Measurements from ENCODE around the gene PPP4R3B. TPM values are rescaled to one million over a fixed set of nuclear protein-coding genes. Genes with fewer than 3 reads are reported as not detected.
A peak's percentile ranks its signal among the peaks of the same experiment; 100 is the strongest.

PPP4R3B gene
- total and polyA plus RNA-seq, 2 of the 13 experiments (the other 11 are each of a cell fraction or from before 2014, with no cell fraction given) = 24.2 to 53.0 TPM

DNA sequence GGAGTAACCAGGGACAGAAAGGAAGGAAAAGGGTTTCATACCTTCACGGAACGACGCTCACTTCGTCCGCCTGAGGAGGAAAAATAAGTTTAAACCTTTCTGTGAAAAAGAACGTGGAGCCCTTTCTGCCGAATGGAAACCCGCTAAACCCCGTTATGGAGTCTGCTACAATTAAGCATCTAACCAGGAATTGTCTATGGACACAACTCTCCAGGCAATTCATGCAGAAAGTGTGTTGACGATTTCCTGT, 528 bp upstream of the PPP4R3B start (continued):
- TF ChIP-seq KLF16 (CRISPR knock-in tag; IDR thresholded peaks at IDR 0.05) (no peak), PAX8 (CRISPR knock-in tag; IDR thresholded peaks at IDR 0.05; ENCODE audit: borderline replicate concordance) (no peak), NFKB2 (CRISPR knock-in tag; IDR thresholded peaks at IDR 0.05; ENCODE audit: borderline replicate concordance) (no peak), CREM (IDR thresholded peaks at IDR 0.05) (peak; percentile 65; the same call in 1 of the 2 replicates), CREM (CRISPR knock-in tag; IDR thresholded peaks at IDR 0.05) (no peak), ZNF616 (CRISPR knock-in tag; IDR thresholded peaks at IDR 0.05; ENCODE audit: low read depth) (no peak), ZNF34 (CRISPR knock-in tag; IDR thresholded peaks at IDR 0.05; ENCODE audit: borderline replicate concordance) (0 out of 2 replicates have a peak, but pooled peaks have one; percentile 12), ZEB1 (IDR thresholded peaks at IDR 0.05; ENCODE audit: insufficient replicate concordance, low read depth) (peak; percentile 23), ASH2L (IDR thresholded peaks at IDR 0.05; ENCODE audit: insufficient read length, low read depth, low read length) (peak; percentile 36)
- TF ChIP-seq, protein P1, sequence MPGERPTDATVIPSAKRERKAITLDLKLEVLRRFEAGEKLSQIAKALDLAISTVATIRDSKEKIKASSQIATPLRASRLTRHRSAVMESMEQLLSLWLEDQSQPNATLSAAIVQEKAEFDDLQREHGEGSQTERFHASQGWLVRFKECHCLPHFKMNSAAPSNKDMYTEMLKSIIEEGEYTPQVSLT (CRISPR knock-in tag; IDR thresholded peaks at IDR 0.05; ENCODE audit: borderline replicate concordance, low read depth) = 0 out of 2 replicates have a peak, but pooled peaks have one; percentile 10
- TF ChIP-seq, protein P2, sequence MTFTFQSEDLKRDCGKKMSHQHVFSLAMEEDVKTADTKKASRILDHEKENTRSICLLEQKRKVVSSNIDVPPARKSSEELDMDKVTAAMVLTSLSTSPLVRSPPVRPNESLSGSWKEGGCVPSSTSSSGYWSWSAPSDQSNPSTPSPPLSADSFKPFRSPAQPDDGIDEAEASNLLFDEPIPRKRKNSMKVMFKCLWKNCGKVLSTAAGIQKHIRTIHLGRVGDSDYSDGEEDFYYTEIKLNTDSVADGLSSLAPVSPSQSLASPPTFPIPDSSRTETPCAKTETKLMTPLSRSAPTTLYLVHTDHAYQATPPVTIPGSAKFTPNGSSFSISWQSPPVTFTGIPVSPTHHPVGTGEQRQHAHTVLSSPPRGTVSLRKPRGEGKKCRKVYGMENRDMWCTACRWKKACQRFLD (CRISPR knock-in tag; IDR thresholded peaks at IDR 0.05; ENCODE audit: borderline replicate concordance) = no peak
- TF ChIP-seq, protein P3, sequence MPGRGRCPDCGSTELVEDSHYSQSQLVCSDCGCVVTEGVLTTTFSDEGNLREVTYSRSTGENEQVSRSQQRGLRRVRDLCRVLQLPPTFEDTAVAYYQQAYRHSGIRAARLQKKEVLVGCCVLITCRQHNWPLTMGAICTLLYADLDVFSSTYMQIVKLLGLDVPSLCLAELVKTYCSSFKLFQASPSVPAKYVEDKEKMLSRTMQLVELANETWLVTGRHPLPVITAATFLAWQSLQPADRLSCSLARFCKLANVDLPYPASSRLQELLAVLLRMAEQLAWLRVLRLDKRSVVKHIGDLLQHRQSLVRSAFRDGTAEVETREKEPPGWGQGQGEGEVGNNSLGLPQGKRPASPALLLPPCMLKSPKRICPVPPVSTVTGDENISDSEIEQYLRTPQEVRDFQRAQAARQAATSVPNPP (CRISPR knock-in tag; IDR thresholded peaks at IDR 0.05) = peak; percentile 7; the same call in 1 of the 2 replicates
